Measurements from ENCODE around the gene LNX1. TPM values are rescaled to one million over a fixed set of nuclear protein-coding genes. Genes with fewer than 3 reads are reported as not detected.

Gene LNX1
- total and polyA plus RNA-seq, 2 of the 8 experiments (the other 6 are each of a cell fraction or from before 2014, with no cell fraction given): 2.7 to 3.8 TPM

- CTCF ChIA-PET (ENCODE audit: partially characterized antibody): interaction anchor here (0.9 to 1.0 kb wide), 2 partner anchors 22 to 27 kb away, joined by 3 read pairs; no protein-coding TSS in a partner anchor
- H2BK5ac ChIP-seq (ENCODE audit: low read depth, low read length): no peak overlapping the region
- TF ChIP-seq BCL11A (IDR thresholded peaks at IDR 0.05; ENCODE audit: low read depth in 2 of 2, low read length in 2 of 2) (no peak), POU5F1 (IDR thresholded peaks at IDR 0.05; ENCODE audit: low read depth, low read length) (no peak), SIN3A (conservative IDR thresholded peaks at IDR 0.05 in 1 of 2, IDR thresholded peaks at IDR 0.05 in 1 of 2; ENCODE audit: low read depth in 1 of 2, low read length in 2 of 2) (no peak), KDM5A (IDR thresholded peaks at IDR 0.05; ENCODE audit: low read length) (no peak), USF2 (IDR thresholded peaks at IDR 0.05; ENCODE audit: low read length) (no peak), ZNF274 (IDR thresholded peaks at IDR 0.05; ENCODE audit: borderline replicate concordance, extremely low read depth, low read length) (no peak), EZH2 (IDR thresholded peaks at IDR 0.05; ENCODE audit: low read depth, low read length, severe bottlenecking) (no peak), TBP (IDR thresholded peaks at IDR 0.05; ENCODE audit: low read depth, low read length) (no peak), ASH2L (IDR thresholded peaks at IDR 0.05; ENCODE audit: low read length) (no peak), BRCA1 (IDR thresholded peaks at IDR 0.05; ENCODE audit: low read depth, low read length) (no peak), SIX5 (IDR thresholded peaks at IDR 0.05; ENCODE audit: low read depth, low read length) (no peak), RFX5 (IDR thresholded peaks at IDR 0.05; ENCODE audit: borderline replicate concordance, low read depth, low read length) (no peak), CBX5 (IDR thresholded peaks at IDR 0.05; ENCODE audit: low read depth, low read length) (no peak), SRF (IDR thresholded peaks at IDR 0.05; ENCODE audit: low read depth, low read length) (no peak)
Measured at GRCh38 chr4:53463340-53463739, 127.9 kb downstream of the LNX1 start.

More at GRCh38 chr4:53463340-53463739, 127.9 kb downstream of the LNX1 start:
- Histone ChIP-seq H3K27ac (ENCODE audit: low read depth, low read length) (no peak overlapping the region), H2BK12ac (ENCODE audit: low read depth, low read length) (no peak overlapping the region), H3K56ac (replicated peaks; ENCODE audit: insufficient read length, low read depth, low read length) (no peak overlapping the region), H2BK20ac (ENCODE audit: low read length) (no peak overlapping the region), H3K14ac (ENCODE audit: insufficient read length) (no peak overlapping the region), H3K4me3 (ENCODE audit: extremely low read depth in 1 of 4, insufficient read depth in 2 of 4, low read depth in 3 of 4, low read length in 4 of 4) (no peak overlapping the region), H3K9me3 (ENCODE audit: insufficient read depth in 2 of 2, low read depth in 1 of 2, low read length in 1 of 2) (peaks cover 7 to 13% of the 10 kb centered on the region in 2 experiments; a peak in 2 of 4 replicates), H2BK15ac (ENCODE audit: low read length) (no peak overlapping the region), H2BK120ac (replicated peaks; ENCODE audit: low read depth, low read length) (no peak overlapping the region), H4K5ac (ENCODE audit: insufficient read length, low read depth, low read length) (no peak overlapping the region), H3K23me2 (ENCODE audit: low read depth, low read length) (no peaks in the 10 kb centered on the region), H3K27me3 (replicated peaks in 1 of 4; ENCODE audit: control insufficient read depth in 3 of 4, extremely low read depth in 1 of 4, insufficient read depth in 3 of 4, low read length in 3 of 4) (no peaks in the 10 kb centered on the region), H4K91ac (replicated peaks; ENCODE audit: insufficient read length, low read length) (no peak overlapping the region), H4K8ac (ENCODE audit: extremely low read depth, insufficient read depth, low read length) (no peak overlapping the region), H3K4ac (replicated peaks; ENCODE audit: insufficient read length, low read depth, low read length) (no peak overlapping the region), H3K79me2 (ENCODE audit: control insufficient read depth in 1 of 2, insufficient read depth in 2 of 2, low read length in 2 of 2) (no peaks in the 10 kb centered on the region), H2AK5ac (ENCODE audit: low read depth, low read length) (no peak overlapping the region), H3K79me1 (ENCODE audit: low read depth, low read length) (no peaks in the 10 kb centered on the region), H3K4me2 (ENCODE audit: insufficient read depth in 1 of 2, low read depth in 2 of 2, low read length in 2 of 2) (no peak overlapping the region), H4K20me1 (replicated peaks in 1 of 2; ENCODE audit: control insufficient read depth in 1 of 2, insufficient read depth in 2 of 2, low read length in 2 of 2) (no peaks in the 10 kb centered on the region), H3K4me1 (replicated peaks in 1 of 4; ENCODE audit: control insufficient read depth in 3 of 4, insufficient read depth in 4 of 4, low read length in 3 of 4) (no peaks in the 10 kb centered on the region), H3K23ac (ENCODE audit: insufficient read length) (no peak overlapping the region), H3K18ac (ENCODE audit: extremely low read depth, low read length) (no peak overlapping the region), H3K9ac (replicated peaks in 1 of 4; ENCODE audit: extremely low read depth in 1 of 4, low read depth in 3 of 4, low read length in 3 of 4) (no peak overlapping the region), H2AFZ (ENCODE audit: low read length) (no peak overlapping the region), H3K36me3 (ENCODE audit: control insufficient read depth in 2 of 4, insufficient read depth in 4 of 4, low read length in 3 of 4) (peaks cover 0 to 42% (median 13%) of the 10 kb centered on the region in 4 experiments; a peak in 4 of 8 replicates)
- whole genome bisulfite sequencing, 2 experiments (ENCODE audit: extremely low coverage in 1 of 2, insufficient coverage in 1 of 2, insufficient read length in 1 of 2, insufficient replicate concordance in 2 of 2, low coverage in 1 of 2, low lambda C conversion rate in 2 of 2, missing lambda C conversion rate in 1 of 2): 86% methylated on average over 5 of the region's 5 CpGs; no CpG with 5 or more reads in 1 of the 2 experiments
- DNase-seq (ENCODE audit: low read depth in 1 of 2, low spot score in 2 of 2) (no peak), FAIRE-seq (no peak)
- POLR2A ChIA-PET (ENCODE audit: partially characterized antibody): no interaction called here

Measured in H1 (cell line).